Ishikawa (cell line): ENCODE results near the gene MRPL40.

Experiments
- CEBPB ChIP-seq: IDR thresholded peaks from 2 replicates; pipeline ENCODE4 v1.6.1; 2012
- CREB1 ChIP-seq: IDR thresholded peaks from 2 replicates; pipeline ENCODE4 v1.6.1; 2012; ENCODE audit warnings: low read depth
- EGR1 ChIP-seq: IDR thresholded peaks from 2 replicates; pipeline ENCODE4 v1.6.1; 2012
- EP300 ChIP-seq: IDR thresholded peaks from 2 replicates; pipeline ENCODE4 v1.6.1; 2012; ENCODE audit warnings: borderline replicate concordance
- FOXM1 ChIP-seq: IDR thresholded peaks from 2 replicates; pipeline ENCODE4 v1.6.1; 2012; ENCODE audit warnings: low read depth, borderline replicate concordance
- MAX ChIP-seq: IDR thresholded peaks from 2 replicates; pipeline ENCODE4 v1.6.1; 2012
- NFIC ChIP-seq: IDR thresholded peaks from 2 replicates; pipeline ENCODE4 v1.6.1; 2012
- RAD21 ChIP-seq: IDR thresholded peaks from 2 replicates; pipeline ENCODE4 v1.6.1; 2012; ENCODE audit warnings: low read depth
- REST ChIP-seq: IDR thresholded peaks from 2 replicates; pipeline ENCODE4 v1.6.1; 2012; ENCODE audit warnings: low read depth, mild to moderate bottlenecking
- TAF1 ChIP-seq: IDR thresholded peaks from 2 replicates; pipeline ENCODE4 v1.6.1; 2012; ENCODE audit warnings: low read depth, mild to moderate bottlenecking
- TCF12 ChIP-seq: IDR thresholded peaks from 2 replicates; pipeline ENCODE4 v1.6.1; 2012; ENCODE audit warnings: low read depth
- TEAD4 ChIP-seq: IDR thresholded peaks from 2 replicates; pipeline ENCODE4 v1.6.1; 2012
- USF1 ChIP-seq: IDR thresholded peaks from 2 replicates; pipeline ENCODE4 v1.6.1; 2012
- YY1 ChIP-seq: IDR thresholded peaks from 2 replicates; pipeline ENCODE4 v1.6.1; 2012; ENCODE audit warnings: low read depth
- ZBTB7A ChIP-seq: IDR thresholded peaks from 2 replicates; pipeline ENCODE4 v1.6.1; 2012; ENCODE audit warnings: low read depth

MRPL40 gene

GRCh38 chr22:19463491-19464469 is 31.4 kb downstream of the MRPL40 start:
- TF ChIP-seq NFIC: no peak
- no peak for TF ChIP-seq REST
- TF ChIP-seq RAD21: no peak
- TF ChIP-seq EGR1: no peak
- TF ChIP-seq TEAD4: no peak
- no peak for TF ChIP-seq TCF12
- TF ChIP-seq USF1: no peak
- TF ChIP-seq CEBPB: no peak

GRCh38 chr22:19464546-19464945 is 32.2 kb downstream of the MRPL40 start:
- TF ChIP-seq TCF12 (no peak), NFIC (no peak), TEAD4 (no peak), MAX (no peak), YY1 (no peak)

- TF ChIP-seq FOXM1: no peak
- TF ChIP-seq REST: no peak
- no peak for TF ChIP-seq ZBTB7A
- no peak for TF ChIP-seq CEBPB
- no peak for TF ChIP-seq YY1
- no peak for TF ChIP-seq EGR1
- TF ChIP-seq USF1: no peak
- TF ChIP-seq EP300: no peak
- no peak for TF ChIP-seq TEAD4
- TF ChIP-seq RAD21: no peak
- TF ChIP-seq TAF1: no peak
Measured at GRCh38 chr22:19464975-19465374, 32.6 kb downstream of the MRPL40 start.

- TF ChIP-seq EP300: no peak
- TF ChIP-seq ZBTB7A: no peak
- TF ChIP-seq TCF12: no peak
- TF ChIP-seq TEAD4: no peak
- TF ChIP-seq RAD21: no peak
- TF ChIP-seq TAF1: no peak
- TF ChIP-seq EGR1: no peak
- TF ChIP-seq CEBPB: no peak
- TF ChIP-seq MAX: no peak
- no peak for TF ChIP-seq CREB1
- TF ChIP-seq USF1: no peak
- no peak for TF ChIP-seq FOXM1
- no peak for TF ChIP-seq REST
- no peak for TF ChIP-seq YY1
- no peak for TF ChIP-seq NFIC
Measured at GRCh38 chr22:19466126-19466716, 33.9 kb downstream of the MRPL40 start.
